ENCODE data around the gene OSBPL6. TPM values are rescaled to one million over a fixed set of nuclear protein-coding genes. Genes with fewer than 3 reads are reported as not detected.

OSBPL6 gene
- total RNA-seq, 1 experiment from 2014 or later = 11.6 TPM

GRCh38 chr2:178282075-178282815, 87.9 kb downstream of the OSBPL6 start:
- H3K79me2 ChIP-seq (ENCODE audit: insufficient read depth, low read length) = no peaks in the 10 kb centered on the region
- DNase-seq (ENCODE audit: low read depth, low spot score) (no peak), ATAC-seq (no peak)
- ChIA-PET RAD21 (ENCODE audit: low non-redundant PET in 1 of 2, low total read pairs in 2 of 2, uncharacterized antibody in 2 of 2, unreplicated experiment in 2 of 2) (no interaction called here), POLR2A (no interaction called here), CTCF (no interaction called here)
- H3K9ac ChIP-seq (ENCODE audit: low read length) = no peak overlapping the region
- H3K36me3 ChIP-seq (ENCODE audit: control insufficient read depth in 1 of 2, insufficient read depth in 2 of 2, low read length in 2 of 2) = no peaks in the 10 kb centered on the region
- TF ChIP-seq POLR2AphosphoS5 (IDR thresholded peaks at IDR 0.05; ENCODE audit: low read depth, low read length) (no peak), JUND (IDR thresholded peaks at IDR 0.05) (no peak), CBX3 (IDR thresholded peaks at IDR 0.05; ENCODE audit: low read depth) (no peak), FOSL1 (IDR thresholded peaks at IDR 0.05; ENCODE audit: low read depth) (no peak), CTCF (IDR thresholded peaks at IDR 0.05 in 2 of 3, conservative IDR thresholded peaks at IDR 0.05 in 1 of 3; ENCODE audit: borderline replicate concordance in 1 of 3, insufficient read depth in 1 of 3, low read depth in 2 of 3, low read length in 2 of 3) (no peak), EGR1 (IDR thresholded peaks at IDR 0.05; ENCODE audit: low read depth) (no peak), ZBTB33 (IDR thresholded peaks at IDR 0.05; ENCODE audit: extremely low read depth, insufficient replicate concordance, low read length) (no peak), EZH2 (IDR thresholded peaks at IDR 0.05) (no peak)
- no peak overlapping the region for H3K4me2 ChIP-seq (ENCODE audit: low read length)
- H3K9me2 ChIP-seq (ENCODE audit: insufficient read depth) = no peaks in the 10 kb centered on the region
- no peaks in the 10 kb centered on the region for H3K27me3 ChIP-seq (ENCODE audit: insufficient read depth, low read length)
- intact Hi-C loops (cut with micrococcal nuclease) = no loop called here
- peaks cover 0 to 11% of the 10 kb centered on the region in 2 experiments; a peak in 1 of 4 replicates for H3K4me1 ChIP-seq (ENCODE audit: control insufficient read depth in 1 of 2, insufficient read depth in 2 of 2, low read length in 2 of 2)
- H3K9me3 ChIP-seq (ENCODE audit: control insufficient read depth in 1 of 2, insufficient read depth in 1 of 2, low read depth in 1 of 2, low read length in 2 of 2) = no peaks in the 10 kb centered on the region
- BruUV-seq (replicated peaks) = no TSS peak
- H3K4me3 ChIP-seq (replicated peaks in 1 of 2; ENCODE audit: low read depth in 1 of 2, low read length in 2 of 2) = no peak overlapping the region
- no peak overlapping the region for H3K27ac ChIP-seq (ENCODE audit: low read depth, low read length)
- H4K20me1 ChIP-seq (ENCODE audit: insufficient read depth) = no peaks in the 10 kb centered on the region
- H2AFZ ChIP-seq (ENCODE audit: low read depth, low read length, poor library complexity, severe bottlenecking) = no peak overlapping the region

Measured in HCT116 (cell line).